RPMI7951 (cell line): ENCODE measurements around the gene UBE2Q1. TPM values are rescaled to one million over a fixed set of nuclear protein-coding genes. Genes with fewer than 3 reads are reported as not detected.

Experiments used
- DNase-seq: peaks from one replicate; pipeline ENCODE4 v3.0.0-alpha.2; 2012; ENCODE audit warnings: low read depth
- total RNA-seq: library from RNA; depleted of rRNA; stranded (reverse); fragments of >200 nt; shearing (Covaris generic); gene quantifications from 2 replicates; pipeline ENCODE4 v1.2.3, GENCODE V29; 2014

UBE2Q1 gene
- total RNA-seq, 1 experiment from 2014 or later: 24.2 TPM

DNA sequence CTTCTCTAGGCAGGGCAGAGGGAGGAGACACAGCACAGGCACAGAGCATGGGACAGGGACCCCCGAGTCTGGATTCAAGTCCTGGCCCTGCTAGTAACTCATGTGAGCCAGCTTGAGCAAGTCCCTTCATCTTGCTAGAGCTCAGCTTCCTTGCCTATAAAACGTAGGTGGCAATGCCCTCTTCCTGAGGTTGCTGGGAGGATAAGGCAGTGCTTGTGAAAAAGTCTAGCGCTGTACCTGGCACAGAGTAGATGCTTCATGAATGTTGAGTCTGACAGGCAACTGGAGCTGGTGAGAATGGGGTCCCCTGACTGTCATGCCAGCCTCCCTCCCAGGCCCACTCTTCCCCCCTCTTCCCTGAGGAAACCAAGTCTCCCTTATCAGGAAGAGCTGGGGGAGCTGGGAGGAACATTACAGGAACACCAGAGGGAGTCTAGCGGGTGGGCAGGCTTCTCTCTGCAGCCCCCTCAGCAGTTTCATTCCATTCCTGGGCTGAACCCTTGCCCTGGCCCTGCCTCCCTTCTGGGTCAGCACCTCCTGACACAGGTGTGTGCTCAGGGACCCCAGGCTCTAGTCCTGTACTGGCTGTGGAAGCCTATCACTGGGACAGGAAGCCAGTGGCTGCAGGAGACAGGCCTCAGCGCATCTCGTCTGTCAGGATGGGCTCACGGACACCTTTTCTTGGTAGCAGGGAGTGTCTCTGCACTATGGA lies 19.0 kb upstream of the UBE2Q1 start:
- DNase-seq: no peak

DNA sequence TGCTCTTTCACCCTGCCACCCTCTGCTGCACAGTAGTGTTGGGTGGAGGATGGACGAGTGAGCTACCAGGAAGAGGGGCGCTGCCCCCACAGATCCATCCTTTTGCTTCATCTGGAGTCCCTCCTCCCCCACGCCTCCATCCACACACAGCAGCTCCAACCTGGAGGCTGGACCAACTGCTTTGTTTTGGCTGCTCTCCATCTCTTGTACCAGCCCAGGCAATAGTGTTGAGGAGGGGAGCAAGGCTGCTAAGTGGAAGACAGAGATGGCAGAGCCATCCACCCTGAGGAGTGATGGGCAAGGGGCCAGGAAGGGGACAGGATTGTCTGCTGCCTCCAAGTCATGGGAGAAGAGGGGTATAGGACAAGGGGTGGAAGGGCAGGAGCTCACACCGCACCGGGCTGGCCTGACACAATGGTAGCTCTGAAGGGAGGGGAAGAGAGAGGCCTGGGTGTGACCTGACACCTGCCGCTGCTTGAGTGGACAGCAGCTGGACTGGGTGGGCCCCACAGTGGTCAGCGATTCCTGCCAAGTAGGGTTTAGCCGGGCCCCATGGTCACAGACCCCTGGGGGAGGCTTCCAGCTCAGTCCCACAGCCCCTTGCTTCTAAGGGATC lies 17.6 kb upstream of the UBE2Q1 start:
- DNase-seq: no peak

DNA sequence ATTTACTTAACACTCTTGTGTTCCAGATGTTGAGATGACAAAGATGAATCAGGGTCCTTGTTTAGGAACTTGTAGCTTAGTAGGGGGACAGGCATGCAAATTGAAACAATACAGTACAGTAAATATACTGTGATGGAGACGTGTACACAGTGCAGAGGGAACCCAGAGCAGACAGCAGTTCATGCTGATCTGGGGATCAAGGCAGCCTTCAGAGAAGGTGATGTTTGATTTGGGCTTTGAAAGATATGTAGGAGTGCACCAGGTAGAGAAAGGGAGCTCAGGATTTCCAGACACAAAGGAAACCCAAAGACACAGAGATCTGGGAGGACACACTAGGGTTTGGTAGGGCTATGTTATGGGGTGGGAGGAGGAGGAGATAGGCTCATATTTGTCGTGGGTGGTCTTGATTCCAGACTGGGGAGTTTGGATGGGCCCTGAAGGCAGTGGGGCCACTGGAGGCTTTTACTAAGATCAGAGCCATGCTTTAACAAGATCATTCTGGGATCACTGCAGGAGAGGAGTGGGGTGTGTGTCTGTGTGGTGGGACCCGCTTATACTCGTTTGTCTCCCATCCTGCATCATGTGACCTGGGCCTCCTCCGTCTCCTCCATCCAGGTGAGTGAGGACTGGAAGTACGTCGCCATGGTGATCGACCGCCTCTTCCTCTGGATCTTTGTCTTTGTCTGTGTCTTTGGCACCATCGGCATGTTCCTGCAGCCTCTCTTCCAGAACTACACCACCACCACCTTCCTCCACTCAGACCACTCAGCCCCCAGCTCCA lies 16.9 kb upstream of the UBE2Q1 start:
- no peak for DNase-seq

DNA sequence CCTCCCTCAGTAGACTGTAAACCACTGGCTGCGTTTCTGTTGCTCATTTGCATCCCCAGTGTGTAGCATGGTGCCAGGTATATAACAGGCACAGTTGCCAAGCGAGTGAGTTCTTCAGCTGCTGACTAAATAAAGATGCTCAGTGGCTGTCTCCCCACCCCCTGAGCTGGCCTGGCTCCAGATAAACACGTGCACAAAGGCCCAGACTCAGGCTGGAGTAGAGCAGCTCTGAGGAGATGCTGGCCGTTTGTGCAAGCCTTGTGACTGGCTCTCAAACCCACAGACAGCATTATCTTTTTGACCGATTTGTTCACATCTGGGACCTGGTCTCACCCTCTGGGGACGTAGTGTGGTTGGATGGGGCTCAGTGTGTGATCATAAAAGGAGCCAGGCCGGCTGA lies 16.3 kb upstream of the UBE2Q1 start:
- DNase-seq: peak; percentile 20

DNA sequence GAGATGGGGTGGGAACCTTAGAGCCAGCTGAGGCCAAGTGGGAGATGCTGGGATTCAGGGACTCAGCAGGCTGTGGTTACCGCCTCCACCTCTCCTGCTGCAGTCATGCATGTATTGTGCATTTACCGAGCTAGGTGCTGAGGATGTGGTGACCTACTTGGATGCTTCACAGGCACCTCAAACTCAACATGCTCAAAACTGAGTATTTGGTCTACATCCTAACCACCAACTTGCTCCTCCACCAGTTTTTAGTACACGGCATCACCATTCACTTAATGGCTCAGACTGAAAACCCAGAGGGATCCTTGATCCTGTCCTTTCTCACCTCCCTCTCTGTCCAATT lies 14.7 kb upstream of the UBE2Q1 start:
- DNase-seq: no peak

DNA sequence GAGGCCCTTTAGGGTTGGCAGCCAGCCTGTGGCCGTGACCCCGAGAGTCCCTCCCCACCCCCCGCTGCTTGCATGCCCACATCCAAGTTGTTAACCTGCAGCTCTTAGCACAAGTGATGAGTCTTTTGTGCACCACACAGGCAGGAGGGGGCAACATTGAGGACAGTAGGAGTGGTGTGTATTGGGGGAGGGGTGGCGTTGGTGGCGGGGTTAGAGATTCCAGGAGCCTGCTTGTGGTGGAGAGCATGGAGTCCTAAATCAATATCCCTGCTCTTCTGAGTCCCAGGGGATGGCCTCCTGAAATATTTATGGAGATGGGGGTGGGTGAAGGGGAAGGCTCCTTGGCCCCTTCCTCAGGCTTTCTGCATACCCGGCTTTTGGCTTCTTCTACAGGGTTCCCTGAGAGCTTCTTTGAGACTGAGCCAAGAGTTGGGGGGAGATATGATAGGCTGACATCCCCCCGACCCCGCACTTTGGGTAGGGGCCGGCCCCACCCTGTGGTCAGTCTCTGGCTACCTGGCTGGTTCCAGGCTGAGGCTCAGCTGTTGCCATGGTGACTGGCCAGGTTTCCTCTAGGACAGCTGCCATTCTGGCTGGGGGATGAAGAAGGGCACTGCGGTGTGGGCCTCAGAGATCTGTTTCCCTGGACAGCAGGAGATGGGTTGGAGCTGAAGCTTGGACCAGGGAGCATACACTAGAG lies 14.2 kb upstream of the UBE2Q1 start:
- DNase-seq: no peak

DNA sequence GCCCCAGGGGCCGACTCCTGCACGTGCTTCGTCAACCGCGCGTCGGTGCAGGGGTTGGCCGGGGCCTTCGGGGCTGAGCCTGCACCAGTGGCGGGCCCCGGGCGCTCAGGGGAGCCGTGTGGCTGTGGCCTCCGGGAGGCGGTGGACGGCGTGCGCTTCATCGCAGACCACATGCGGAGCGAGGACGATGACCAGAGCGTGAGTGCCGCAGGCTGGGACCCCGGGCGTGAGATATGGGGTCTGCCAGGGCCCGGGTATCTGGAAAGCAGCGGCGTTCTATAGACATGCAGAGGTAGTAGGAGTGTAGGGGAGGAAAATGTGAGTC lies 13.5 kb upstream of the UBE2Q1 start:
- no peak for DNase-seq

DNA sequence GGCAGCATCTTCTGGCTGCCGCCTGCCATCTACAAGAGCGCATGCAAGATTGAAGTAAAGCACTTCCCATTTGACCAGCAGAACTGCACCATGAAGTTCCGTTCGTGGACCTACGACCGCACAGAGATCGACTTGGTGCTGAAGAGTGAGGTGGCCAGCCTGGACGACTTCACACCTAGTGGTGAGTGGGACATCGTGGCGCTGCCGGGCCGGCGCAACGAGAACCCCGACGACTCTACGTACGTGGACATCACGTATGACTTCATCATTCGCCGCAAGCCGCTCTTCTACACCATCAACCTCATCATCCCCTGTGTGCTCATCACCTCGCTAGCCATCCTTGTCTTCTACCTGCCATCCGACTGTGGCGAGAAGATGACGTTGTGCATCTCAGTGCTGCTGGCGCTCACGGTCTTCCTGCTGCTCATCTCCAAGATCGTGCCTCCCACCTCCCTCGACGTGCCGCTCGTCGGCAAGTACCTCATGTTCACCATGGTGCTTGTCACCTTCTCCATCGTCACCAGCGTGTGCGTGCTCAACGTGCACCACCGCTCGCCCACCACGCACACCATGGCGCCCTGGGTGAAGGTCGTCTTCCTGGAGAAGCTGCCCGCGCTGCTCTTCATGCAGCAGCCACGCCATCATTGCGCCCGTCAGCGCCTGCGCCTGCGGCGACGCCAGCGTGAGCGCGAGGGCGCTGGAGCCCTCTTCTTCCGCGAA lies 12.9 kb upstream of the UBE2Q1 start:
- DNase-seq: no peak

DNA sequence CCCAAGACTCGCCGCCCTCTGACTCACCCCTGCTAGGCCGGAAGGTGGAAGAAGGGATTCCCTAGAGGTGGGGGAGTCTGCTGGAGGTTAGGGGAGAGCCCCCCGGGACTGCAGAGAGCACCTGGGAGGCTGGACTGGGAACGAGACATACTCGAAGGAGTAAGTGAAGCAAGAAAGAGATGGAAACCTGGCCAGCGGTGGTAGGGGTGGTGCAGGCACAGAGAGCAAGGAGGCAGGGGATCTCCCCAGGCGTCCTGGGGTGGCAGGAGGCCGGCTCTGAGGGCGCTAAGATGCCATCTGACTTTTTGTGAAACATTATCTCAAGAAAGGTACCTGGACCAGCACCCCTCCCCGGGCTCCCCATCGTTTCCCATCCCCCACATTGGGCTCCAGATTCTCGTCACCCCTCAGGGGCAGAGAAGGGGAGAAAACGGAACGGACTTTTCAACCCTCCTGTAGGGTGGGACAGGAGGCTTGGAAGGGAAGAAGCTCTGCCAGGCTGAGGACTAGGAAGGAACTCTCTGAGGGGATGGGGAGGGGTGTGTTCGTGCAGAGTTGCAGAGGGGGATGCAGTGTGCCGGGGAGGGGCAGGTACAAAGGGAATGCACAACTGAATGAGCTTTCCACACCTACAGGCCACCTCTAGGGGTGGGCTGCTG lies 9.8 kb upstream of the UBE2Q1 start:
- no peak for DNase-seq

DNA sequence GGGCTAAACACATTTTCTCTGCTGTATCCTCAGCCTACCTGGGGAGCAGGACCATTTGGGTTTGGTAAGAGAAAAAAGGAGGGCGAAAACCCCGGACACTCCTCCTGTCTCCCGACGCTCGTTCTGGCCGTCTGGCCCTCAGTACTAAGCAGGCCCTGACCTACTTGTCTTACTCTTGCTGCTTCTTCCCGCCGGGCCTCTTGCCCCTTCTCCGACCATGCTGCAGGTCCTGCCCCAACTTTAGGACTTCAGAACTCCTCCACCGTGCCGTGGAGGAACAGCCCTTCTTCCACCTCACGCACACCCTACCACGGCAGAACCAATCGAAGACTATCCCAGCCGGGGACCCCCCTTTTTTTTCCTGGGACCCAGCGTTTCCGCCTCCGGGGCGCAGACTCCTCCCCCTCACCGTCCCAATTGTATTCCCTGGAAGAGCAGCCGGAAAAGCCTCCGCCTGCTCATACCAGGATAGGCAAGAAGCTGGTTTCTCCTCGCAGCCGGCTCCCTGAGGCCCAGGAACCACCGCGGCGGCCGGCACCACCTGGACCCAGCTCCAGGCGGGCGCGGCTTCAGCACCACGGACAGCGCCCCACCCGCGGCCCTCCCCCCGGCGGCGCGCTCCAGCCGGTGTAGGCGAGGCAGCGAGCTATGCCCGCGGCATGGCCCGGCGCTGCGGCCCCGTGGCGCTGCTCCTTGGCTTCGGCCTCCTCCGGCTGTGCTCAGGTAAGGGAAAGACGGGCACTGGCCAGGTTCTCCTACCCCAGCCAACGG lies 9.1 kb upstream of the UBE2Q1 start, which contains the start of gene CHRNB2:
Gene CHRNB2 (plus strand): TSS at position 393 of the 771 bp plus-strand sequence. CDS start 267 bp downstream, at position 660.
- DNase-seq: peak; percentile 29

DNA sequence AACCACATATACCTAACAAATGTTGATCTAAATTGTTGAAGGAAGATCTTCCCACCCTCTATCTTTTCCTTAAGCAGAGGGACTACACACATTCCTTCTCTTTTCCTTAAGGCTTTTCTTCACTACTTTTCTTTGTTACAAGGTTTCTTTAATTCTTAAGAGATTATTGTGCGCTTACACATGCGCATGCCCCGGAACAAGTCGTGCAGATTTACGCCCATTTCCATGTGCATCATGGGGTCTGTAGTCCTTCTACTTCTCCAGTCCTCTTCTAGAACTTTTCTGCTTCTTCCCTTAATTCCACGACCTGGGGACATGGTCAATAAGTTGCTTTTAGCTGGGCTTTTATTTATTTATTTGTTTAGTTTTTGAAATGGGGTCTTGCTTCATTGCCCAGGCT lies 7.4 kb upstream of the UBE2Q1 start:
- no peak for DNase-seq

DNA sequence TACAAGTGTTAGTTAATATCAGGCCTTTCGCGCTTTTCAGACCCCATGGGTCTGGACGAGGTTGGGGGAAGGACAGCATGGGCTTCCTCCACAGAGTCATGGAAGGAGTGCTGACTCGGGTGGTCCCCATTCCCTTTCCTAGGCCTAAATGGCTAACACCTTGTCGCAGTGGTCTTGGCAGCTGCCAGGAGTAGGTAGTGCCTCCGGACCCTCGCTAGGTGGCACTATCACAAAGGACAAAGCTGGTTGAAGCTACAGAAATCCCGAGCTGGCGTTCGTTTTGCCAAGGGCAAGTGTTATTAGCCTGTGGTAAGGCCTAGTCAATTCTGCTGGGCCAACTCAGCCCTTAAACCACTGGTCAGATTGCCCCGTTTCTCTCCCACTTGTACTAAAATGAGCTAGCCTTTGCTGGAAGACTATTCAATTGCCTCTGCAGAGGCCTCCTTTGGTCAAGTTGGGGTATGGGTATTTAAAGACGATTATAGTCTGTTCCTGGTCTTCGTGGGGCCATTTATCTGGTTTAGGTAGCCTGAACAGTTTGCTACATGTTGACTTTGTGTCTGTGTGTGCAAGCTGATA lies 1.1 kb upstream of the UBE2Q1 start:
- peak; percentile 88 for DNase-seq

DNA sequence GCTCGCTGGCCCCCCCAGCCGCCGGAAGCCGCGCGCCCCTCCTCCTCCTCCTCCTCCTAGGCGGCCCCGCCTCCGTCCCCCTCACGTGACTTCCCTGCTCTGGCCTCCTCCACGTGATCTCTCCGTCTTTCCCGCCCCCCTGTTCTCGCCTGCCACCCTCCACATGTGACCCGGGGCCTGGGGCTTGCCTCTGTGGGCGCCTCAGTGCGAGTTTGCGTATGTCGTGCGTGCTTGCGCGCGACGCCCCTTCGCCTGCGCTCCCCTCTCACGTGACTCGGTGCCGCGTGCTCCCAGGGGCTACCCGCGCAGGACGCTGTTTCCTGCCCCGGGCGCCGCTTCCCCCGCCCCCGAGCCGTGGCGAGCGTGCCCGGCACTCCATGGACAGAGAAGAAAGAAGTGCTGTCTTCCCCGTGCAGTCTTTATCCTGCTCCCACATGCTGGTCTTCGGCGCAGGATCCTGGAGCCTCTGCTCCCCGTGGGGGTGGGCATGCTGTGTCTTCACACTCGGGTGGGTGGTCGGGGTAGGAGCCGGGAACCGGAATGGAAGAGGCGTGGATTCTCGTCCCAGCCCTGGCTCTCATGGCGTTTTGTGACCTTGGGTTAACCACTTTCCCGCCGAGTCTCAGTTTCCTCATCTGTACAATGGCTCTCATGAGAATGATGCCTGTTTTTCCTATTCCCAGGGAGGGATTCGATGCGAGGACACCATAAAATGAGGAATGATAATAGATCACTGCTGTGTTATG lies 431 bp upstream of the UBE2Q1 start:
- DNase-seq: peak; percentile 97

DNA sequence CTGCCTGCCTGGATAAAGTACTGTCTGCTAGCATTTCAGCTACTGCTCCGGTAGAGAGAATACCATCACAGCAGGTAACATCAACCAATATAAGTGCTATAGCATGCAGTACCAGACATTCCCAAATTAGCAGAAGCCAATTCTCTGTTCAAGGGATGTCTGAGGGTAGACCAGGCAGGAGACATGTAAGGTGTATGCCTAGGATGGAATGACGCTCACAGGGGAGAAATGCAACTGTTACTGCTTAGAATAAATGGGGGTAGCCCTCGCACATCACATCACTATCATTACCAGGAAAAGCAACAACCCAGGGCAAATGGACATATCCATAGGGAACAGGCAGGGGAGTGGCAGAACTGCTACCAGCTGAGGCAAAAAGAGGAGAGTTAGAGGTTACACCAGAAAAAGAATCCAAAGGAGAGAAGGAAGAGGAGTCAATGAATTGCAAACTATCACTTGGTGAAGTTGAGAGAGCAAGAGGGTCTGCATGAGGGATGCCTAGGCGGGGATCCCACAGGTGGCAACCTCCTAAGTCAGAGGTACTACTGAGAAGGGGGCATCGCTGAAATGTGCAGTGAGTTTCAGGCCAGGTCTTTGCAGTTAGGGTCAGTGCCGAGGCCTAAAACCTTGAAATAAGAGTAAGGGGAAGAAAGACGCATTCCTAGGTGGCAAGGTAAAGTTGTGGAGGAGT lies 1.1 kb downstream of the UBE2Q1 start:
- no peak for DNase-seq

DNA sequence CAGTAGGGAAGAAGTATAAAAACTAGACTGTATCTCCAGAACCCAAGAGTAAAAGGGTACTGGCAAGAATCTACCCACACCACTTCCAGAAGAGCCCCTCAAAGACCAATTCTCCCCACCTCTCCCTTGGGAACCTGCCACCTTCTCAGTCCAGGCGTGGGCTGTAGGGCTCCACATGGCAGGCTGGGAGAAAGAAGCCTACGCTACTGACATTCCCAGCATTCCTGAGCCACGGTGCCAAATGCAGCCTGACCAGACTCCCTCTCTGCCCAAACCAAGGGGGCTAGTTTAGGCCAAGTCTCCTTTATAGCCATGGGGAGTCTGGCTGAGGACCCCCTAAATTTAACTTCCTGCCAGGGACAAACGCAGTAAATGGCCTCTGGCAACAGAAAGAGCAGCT lies 2.0 kb downstream of the UBE2Q1 start:
- DNase-seq: peak; percentile 28

DNA sequence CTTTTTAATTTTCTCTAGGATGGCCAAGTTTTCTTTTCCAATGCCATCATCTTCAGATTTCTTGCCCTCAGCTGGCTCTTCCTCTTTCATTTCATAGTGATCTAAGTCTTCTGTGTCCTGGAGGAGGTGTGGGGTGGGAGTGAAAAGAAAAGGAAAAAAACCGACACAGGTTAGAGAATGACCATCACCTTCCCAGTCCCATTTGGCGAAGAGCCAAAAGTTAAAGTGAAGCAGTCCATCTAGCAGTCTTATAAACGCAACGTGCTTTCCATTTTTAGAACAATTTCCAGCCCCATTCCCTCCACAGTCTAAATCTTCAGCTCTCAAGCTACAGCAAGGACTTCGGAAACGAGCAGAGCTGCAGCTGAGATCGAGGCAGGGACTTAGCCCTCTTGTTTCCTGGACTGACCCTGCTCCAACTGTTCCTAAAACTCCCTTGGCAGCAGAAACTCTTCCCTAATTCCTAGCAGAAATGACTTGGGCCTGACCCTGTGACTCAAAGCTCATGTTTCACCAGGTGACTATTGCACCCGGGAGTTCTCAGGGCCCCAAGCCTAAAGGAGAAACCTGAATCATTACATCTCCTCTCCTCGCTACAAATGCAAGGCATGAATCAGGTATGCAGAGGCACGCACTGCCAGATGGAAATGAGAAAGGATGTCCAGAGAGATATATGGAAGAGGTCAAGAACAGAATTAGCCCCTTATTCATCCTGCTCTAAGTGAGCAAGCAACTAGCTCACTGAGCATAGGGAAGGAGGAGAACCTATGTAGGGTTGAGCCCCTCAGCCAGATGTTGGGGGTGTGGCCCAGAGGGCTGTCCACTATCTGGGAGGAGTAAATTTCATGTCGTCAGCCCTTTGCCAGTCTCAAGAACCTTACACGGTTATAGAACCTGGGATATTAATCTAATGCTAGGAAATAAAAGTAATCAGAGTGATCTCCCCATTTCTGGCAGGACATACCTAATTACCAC lies 5.1 kb downstream of the UBE2Q1 start:
- no peak for DNase-seq

DNA sequence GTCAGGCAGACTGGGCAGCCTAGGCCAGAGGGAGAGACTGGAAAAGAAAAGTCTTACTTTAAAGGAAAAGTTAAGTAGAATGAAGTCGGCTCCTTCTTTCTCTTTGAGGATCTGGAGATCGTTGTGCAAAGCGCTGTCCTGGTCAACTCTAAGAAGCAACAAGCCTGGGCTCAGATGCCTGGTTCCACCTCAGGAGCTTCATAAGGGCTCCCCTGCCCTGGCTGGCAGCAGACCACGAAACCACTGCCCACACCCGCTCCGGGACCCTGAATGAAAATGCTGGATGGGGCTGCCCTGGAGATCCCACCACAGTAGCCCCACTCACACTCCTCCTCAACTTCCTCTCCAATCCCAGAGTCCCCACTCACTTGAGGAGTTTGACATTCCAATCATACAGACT lies 6.4 kb downstream of the UBE2Q1 start:
- no peak for DNase-seq

DNA sequence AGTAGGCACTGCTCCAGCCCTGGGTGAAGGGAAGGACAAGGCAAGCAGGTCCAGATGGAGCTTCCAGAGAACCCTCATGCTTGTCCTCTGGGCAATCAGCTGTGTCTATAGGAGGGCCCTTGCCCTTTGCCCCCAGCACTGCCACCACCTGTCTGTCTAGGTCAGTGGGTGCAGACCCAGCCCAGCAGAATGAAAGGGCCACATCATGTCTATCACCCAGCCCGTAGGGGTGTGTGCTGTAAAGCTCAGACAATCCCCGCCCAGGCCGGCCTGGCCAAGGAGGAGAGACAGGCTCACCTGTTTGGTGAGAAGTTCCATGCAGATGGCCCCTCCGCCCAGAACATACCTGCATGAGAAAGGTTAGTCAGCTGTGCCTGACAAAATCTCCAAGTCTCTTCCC lies 7.0 kb downstream of the UBE2Q1 start:
- no peak for DNase-seq
